Keratinocyte (primary cell): Measurements from ENCODE around the gene TMEM52B.

Experiments used
- EZH2 ChIP-seq: IDR thresholded peaks from one replicate; pipeline ENCODE4 v1.6.1; 2012; ENCODE audit warnings: inconsistent platforms, mild to moderate bottlenecking, low read length, moderate library complexity
- TF ChIP-seq, protein P1 (sequence below), 3 experiments: IDR thresholded peaks in 1 of 3; conservative IDR thresholded peaks in 1 of 3; optimal IDR thresholded peaks in 1 of 3; 2 replicates in 2 of 3; 3 replicates in 1 of 3; pipeline versions ENCODE3 to v1.5.1; 2011; ENCODE audit warnings: low read length in 3 of 3, mild to moderate bottlenecking in 3 of 3, moderate library complexity in 2 of 3, control low read depth in 1 of 3, inconsistent platforms in 1 of 3; ENCODE audit not compliant: insufficient read depth in 2 of 3; ENCODE audit errors: extremely low read depth in 1 of 3

DNA sequence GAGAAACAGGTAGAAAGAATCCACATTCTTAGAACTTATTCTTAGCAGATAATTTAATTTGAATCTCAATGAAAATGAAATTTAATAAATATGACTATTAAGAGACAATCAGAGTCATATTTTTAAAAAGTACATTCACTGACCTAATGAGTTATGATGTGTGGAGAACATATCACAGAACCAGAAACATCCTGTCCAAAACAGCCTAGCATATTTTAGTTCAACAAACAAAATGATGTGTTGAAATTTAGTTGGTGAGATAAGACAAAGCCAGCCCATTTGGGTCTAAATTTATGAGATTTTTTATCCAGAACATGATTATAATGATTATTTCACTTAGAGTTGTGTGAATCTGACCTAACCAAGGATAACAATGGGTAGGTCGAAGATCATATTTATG is 59.7 kb downstream of the TMEM52B start:
- TF ChIP-seq, protein P1, sequence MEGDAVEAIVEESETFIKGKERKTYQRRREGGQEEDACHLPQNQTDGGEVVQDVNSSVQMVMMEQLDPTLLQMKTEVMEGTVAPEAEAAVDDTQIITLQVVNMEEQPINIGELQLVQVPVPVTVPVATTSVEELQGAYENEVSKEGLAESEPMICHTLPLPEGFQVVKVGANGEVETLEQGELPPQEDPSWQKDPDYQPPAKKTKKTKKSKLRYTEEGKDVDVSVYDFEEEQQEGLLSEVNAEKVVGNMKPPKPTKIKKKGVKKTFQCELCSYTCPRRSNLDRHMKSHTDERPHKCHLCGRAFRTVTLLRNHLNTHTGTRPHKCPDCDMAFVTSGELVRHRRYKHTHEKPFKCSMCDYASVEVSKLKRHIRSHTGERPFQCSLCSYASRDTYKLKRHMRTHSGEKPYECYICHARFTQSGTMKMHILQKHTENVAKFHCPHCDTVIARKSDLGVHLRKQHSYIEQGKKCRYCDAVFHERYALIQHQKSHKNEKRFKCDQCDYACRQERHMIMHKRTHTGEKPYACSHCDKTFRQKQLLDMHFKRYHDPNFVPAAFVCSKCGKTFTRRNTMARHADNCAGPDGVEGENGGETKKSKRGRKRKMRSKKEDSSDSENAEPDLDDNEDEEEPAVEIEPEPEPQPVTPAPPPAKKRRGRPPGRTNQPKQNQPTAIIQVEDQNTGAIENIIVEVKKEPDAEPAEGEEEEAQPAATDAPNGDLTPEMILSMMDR (optimal IDR thresholded peaks at IDR 0.05 in 1 of 3, IDR thresholded peaks at IDR 0.05 in 1 of 3, conservative IDR thresholded peaks at IDR 0.05 in 1 of 3; ENCODE audit: extremely low read depth in 1 of 3, insufficient read depth in 2 of 3, low read length in 3 of 3), result no peak
- TF ChIP-seq EZH2, result no peak
